Activated effector memory CD4-positive, alpha-beta T cell treated with Interleukin-2 at 50 U/mL for 16 hours (primary cell): Measurements from ENCODE around the gene TENT4A.

Source experiments
- DNase-seq: peaks from one replicate; pipeline ENCODE4 v3.0.0-alpha.2; 2020

The TENT4A gene

DNA sequence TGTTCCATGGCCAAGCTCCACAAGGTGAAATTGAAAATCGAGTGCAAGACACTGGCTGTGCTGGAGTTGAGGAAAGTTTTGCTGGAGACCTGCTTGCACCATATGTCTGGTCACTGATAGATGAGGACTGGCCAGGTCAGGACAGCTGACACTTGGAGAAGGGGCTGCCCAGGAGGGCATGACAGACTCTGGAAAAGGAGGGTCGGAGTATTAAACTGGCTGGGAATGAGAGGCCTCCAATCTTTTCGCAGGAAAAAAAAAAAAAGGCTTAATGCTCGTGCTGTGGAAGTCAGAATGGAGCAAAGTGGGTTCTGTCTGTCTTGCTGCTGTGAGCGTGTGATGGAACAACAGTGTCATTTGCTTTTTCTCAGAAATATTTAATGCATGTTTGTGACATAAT, 5.5 kb downstream of the TENT4A start:
- no peak for DNase-seq

DNA sequence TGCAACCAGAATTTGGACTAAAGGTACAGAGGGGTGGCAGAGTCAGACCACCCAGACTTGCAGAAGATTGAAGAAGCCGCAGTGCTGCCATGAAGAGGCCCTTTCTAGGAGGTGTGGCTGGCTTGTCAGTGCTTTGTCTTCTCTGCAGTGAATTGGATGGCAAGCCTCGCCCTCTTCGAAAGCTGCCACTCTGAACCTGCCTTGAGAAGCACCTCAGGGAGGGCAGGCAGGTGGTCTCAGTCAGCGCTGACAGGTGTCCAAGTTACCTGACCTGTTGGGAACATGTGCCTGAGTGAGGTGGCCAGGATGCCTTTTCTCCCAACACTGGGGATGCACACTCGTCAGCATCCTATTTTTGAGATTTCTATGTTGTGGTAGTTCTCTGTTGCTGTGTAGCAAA, 6.2 kb downstream of the TENT4A start:
- DNase-seq = no peak

DNA sequence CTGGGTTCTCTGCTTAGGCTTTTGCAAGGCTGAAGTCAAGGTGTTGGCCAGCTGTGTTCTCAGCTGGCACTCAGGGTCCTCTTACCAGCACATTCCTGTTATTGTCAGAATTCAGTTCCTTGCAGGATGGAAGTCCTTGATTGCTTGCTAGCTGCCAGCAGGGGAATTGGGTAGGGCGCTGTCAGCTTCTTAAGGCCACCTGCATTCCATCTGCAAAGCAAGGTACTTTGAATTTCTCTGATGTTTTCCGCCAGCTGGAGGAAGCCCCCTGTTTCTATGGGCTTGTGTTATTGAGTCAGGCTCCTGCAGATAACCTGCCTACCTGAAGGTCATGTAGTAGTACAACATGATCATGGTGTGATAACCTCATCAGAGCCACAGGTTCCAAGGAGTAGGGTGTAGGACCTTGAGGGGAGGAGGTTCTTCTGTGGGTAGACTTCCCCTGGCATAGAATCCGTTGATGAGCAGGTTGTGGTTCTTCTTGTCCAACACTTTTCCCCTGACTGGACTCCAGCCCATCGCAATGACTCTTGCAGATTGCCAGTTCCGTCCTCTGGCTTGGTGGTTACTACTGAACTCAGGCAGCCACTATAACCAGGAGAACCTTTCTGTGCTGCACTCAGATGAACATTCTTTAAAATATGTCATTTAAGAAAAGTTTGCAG, 6.8 kb downstream of the TENT4A start:
- DNase-seq = no peak

DNA sequence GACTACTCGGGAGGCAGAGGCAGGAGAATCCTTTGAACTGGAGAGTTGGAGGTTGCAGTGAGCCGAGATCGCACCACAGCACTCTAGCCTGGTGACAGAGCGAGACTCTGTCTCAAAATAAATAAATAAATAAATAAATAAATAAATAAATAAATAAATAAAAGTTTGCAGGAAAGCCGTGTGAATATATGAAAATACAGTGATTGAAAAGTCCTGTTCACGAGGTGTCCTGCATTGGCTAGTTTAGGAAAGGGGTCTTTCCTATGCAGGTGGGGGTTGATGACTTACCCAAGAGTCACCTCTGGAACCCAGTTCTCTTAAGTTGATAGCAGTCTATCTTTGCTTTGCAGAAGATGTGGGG, 7.3 kb downstream of the TENT4A start:
- no peak for DNase-seq

DNA sequence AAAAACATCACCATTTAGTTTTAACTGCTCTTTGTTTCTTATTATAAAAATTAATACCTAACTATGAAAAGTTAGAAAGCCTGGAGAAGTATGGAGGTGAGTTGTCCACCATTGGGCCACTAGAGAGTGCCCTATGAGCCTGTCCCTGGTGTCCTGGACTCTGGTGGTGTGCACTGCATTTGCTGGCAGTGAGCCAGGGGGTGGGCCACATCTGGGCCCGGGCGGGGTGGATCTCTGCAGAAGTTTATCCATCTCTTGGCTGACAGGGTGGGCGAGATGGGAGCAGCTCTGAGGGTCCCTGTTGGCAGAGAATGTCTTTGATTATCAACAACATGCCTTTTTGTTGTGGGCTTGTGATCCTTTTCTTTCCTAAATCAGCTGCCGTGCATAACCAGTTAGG, 8.2 kb downstream of the TENT4A start:
- DNase-seq = no peak

DNA sequence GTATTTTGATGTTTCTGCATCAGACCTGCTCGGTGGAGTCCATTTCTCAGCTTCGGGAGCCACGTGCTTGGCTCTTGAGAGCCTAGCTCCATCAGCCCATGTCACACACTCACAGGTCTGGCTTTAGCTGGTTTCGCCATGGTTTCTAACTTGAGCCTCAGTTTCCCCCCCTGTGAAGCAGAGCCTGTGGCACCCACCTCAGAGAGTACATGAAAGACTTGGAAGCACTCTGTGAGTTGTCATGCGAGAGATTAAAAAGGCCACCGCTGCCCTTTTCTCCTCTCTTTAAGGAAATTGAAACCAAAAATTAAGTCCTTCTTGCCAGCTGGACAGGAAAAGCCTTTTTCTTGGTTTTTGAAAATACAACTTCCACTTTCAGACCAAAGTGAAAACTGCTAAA, 8.8 kb downstream of the TENT4A start:
- DNase-seq = no peak

DNA sequence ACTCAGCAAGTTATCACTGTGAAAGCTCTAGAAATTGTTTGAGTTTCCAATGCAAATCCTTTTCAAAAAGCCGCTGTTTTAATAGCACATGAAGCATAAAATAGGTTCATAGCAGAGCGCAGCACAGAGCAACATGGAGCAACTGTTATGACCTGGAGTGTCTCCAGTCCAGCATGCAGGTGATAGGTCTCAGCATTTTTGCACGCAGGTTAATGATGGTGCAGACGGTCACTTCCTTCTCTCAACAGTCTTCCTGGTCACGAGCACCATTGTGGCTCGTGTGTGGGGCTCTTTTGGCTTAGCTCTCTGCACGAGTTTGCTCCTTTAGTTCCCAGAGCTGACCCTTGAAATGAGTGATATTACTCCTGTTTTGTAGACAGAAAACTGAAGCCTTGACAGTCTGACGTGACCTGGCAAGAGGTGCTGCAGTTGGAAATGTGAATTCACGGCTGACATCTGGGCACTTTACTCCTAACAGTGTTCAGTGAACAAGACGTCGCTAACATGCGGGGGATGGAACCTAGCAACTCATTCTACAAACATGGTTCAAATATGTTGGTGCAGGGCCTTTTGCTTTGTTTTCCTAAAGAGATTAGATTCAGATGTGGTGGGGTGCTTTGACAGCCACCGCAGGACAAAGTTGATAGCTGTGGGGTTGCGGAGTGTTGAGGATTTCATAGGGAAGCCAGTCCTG, 10.0 kb downstream of the TENT4A start:
- no peak for DNase-seq

DNA sequence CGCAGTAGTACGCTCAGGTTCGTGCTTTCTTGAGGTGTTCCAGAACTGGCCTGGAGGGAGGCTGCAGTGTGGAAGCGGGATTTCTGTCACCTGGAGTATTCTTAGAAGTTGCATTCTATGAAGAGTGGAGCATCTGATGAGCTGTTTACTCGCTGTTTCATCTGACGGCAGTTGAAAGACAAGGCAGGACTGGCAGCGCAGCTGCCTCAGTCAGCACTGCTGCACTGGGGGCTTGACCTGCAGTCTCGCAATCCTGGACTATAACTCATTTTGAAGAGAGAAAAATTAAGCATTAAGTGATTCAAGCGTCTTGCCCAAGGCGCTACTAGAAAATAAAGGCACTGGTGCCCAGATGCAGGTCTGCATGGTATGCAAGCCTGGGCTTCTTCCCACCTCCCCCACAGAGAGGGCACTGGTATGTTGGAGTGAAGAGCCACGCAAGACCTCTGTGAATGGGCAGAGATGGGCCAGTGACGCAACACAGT, 10.6 kb downstream of the TENT4A start:
- DNase-seq = no peak

DNA sequence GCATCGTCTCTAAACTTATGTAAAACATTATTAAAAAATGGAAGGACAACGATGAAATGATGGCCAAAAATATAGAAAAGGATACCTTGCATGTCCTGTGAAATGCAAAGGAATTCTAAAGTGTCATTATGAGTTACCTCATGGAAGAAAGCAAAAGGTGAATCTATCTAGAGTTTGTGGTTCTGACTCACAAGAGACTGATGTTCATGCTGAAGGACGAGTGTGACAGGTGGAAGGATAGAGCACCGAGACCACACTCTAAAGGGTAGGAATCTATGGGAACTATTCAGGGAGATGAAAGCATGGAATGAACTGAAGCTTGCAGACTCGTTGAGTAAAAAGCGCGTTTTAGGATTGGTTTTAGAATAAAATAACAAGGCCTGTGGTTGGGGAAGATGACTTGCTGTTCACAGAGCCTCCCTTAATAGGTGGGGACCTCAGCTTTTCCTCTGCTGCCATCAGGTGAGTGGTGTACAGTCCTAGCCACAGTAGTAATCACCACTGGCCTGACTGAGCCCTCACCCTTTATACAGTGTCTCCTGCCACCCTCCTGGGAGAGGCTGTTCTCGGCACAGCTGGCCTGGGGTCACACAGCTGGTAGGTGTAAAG, 11.2 kb downstream of the TENT4A start:
- DNase-seq = no peak

DNA sequence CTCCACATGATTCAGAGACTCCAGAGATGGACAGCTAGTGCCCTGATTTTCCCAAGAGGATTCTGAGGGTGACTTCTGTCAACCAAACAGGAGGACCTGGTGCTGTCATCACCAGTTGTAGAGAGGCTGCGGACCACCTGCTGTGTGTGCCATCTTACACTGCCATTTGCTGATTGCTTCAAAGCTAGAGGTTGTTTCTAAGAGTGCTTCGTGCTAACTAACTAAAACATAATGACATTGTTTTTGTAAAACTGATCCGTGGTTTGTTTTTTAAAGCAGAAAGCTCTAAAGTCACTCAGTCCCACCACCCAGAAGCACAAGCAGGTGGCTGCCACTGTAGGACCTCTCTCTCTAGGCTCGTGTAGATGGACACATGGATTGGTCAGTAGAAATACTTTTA, 12.2 kb downstream of the TENT4A start:
- DNase-seq = no peak

DNA sequence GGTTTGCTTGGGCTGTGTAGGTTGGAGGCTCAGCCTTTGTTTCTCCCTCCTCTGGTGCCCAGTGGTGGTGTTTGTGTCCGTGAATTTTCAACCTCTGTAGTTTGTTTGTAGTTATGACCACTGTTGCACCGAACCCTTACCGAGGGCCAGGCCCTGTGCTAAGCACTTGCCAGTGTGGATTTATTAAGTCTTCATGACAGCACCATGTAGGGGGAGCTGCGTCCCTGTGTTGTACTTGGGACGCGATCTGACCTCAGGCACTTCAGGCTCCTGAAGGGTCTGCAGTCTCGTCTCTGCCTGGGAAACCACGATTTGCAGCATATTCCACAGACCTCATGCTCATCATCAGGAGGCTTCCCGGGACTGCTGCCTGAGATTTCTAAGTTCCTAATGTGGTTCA, 12.8 kb downstream of the TENT4A start:
- no peak for DNase-seq

DNA sequence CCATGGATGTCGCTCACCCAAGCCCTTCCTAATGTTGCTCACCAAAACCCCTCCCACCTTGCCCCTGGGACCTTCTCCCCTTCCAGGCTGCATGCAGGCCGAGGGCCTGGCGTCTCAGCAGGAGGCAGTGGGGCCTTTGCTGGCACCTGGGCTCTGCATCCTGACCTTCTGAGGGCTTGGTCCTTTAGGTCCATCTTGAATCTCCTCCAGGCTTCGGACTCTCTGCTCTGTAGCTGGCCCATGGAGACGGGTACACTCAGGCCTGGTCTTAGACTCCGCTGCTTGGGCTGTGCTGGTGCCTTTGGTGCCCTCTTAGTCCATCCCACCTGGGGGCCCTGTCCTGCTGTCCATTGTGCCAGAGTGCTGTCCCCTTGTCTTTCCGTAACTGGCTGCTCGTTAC, 14.0 kb downstream of the TENT4A start:
- no peak for DNase-seq

DNA sequence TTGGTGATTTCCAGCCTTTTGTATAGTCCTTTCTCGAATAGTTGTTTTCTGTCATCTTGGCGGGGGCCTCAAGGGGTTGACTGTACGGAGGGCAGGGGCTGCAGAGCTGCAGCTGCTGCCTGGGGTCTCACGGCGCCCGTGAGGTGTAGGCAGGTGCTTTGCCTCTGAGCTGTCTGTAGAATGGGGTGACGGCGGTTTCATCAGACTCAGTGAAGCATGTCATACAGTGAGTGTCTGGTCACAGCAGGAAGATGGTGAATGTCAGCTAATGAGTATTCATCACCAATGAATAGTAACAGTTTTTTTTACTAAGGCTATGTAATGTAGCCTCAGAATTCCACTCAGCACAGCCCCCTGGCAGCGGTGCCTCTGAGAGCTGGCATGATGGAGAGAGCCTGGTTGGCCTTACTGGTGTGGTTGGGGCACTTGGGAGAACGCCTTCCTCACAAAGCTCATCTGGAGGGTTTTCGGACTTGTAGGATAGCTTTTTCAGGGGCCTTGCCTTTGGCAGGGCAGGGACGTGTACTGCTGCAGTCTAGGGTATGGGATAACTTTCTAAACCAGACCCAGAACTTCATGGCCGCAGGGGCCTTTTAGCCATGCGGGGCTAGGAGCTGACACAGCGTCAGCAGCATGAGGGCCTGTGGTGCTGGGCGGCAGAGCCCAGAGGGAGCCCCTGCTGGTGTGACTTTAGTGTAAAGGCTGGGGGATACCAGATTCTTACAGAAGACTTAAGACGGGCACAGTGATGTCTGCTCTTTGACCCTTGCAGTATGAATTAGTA, 15.0 kb downstream of the TENT4A start:
- DNase-seq = no peak

DNA sequence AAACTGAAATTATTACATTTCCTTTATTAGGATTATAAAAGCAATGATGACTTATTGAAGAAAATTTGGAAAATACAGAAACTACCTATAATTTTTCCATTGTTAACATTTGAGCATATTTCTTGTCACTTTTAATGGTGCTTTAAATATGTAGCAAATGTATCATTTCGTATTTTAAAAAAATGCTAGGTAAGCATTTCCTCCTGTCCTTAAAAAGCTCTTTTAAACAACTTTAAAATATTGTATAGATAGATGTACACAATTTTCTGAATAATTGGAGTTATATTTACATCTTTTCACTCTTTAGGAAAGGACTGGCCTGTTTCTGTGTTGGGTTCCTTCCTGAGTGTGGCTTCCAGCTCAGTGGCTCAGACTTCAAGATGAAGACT, 15.6 kb downstream of the TENT4A start:
- no peak for DNase-seq

DNA sequence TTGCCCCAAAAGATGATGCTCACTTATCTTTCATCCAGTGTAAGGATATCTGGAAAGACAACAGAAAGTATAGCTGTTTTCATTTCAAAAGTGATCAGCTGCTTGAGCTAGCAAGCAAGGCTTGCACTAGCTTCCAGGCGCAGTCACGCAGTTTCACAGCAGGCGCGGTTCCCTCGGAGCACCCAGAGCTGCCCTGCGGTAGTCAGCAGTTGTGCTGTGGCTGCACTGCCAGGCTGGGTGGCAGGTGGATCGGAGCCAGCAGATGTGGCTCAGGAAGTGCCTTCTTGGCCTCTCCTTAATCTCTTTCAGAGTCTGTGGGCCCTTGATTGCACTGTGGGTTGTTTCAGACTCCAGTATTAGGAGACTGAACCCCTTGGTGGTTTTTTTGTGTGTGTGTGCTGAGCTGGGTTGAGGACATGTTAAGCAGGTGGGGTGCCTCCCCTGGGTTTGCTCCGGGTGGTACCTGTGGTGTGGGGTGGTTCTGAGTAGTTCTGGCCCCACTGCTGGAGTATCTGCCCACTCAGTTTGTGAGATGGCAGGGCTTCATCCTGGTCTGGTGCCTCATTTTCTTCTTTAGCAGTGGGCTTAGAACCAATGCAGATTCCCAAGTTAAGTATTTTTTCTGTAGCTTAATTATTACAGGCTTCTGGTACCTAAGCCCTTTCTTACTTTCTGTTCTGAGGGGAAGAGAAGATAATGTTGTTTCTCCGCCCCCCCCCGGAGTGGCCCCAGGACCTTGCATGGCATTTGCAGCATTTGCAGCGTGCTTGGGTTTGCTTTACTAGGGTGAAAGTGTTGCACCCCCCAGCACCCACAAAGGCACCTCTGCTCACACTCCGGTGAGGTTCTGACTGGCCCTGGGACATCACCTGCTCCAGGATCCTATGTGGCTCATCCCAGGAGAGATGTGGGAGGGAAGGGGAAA, 16.4 kb downstream of the TENT4A start:
- peak; percentile 48 for DNase-seq

DNA sequence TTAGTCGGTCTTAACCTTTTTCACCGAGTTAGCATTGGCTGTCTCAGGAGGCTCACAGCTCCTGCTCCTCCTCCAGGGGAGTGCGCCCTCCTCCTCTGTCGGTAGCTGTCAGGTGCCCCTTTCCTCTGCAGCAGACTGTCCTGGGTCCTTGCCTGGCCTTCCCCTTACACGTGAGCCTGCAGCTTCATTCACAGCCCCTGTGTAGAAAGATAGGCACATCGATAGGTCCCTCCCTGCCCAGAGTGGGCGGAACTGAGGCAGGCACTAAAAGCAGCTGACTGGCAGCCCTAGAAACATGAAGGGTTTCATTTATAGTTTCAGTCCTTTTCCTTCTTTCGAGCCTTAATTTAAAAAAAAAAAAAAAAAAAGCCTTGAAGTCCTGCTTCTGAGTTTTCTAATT, 17.2 kb downstream of the TENT4A start:
- DNase-seq = no peak

DNA sequence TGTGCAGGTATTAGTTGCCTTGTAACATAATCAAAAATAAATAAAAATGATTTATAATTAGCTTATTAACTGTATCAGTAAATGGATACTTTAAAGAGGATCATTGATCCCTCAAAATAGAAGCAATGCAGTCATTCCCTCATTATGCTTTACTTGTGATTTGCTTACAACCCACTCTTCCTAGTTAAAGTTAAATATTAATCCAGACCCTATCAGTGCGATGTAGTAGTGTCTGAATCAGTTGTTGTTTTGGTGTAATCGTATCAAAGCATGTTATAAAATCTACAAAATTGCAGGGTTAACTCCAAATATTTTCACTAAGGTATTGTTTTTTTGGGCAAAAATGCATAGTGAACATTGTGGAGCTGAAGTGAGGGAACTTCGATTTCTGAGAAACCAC, 17.6 kb downstream of the TENT4A start:
- DNase-seq = no peak

DNA sequence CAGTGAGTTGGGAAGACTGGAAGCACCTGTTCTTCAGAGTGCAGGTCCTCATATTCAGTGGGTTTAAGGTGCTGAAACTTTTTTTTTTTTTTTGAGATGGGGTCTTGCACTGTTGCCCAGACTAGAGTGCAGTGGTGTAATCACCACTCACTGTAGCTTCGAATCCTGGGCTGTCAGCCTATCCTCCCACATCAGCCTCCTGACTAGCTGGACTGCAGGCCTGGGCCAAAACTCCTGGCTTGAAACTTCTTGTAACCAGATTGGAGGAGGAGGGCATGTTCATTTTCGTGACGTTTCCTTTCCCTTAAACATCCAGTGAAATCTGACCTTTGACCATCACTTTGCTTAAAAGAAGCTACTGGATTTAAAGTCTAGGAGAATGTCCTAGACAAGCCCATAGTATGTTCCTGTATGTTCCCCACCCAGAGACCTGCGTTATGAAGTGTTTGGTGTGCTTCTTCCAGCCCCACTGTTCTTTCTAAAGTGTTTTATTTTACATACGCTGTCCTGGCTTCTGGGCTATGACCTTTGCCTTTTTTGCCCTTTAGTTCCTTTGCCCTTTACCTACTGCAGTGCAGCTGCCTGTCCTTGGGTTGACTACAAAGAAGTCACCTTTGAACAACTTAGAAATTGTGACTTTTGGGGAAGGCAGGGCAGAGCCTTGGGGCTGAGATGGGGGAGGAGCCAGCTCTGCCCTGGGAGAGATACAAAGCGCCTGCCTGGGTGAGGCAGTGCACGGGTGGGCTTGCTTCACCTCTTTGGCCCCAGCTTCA, 18.4 kb downstream of the TENT4A start:
- no peak for DNase-seq

DNA sequence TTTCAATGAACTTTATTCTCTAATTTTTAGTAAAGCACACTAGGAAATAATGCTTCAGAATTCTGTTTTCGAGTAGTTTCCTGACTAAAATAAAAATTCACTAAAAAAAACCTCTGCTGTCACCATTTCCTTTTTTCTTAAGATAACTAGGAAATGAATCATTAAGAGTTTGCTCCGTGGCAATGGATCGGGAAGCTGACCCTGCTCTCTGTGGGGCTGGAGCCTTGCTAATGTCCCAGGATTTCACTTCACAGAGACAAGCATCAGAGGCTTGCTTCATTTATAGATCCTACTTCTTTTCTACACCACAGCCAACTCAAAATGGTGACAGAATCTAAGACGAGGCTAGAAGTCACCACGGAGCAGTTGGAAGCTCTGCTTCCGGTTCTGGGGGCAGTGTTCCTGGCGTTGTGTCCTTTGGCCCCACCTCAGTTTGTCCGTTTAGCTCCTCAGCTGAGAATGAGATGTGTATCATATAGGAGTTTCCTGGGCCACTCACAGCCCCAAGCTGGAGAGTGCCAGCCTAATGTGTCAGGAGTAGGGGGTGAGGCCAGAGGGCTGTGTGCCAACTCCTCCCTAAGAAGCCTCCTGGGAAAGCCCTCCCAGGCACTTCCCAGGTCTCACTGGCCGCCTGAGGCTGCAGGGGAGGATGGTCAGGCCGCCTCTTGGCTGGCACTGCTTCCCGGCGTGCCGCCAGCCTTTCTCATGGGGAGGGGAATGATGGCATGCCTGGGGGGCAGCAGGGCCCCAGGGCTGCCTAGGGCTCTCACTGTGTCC, 19.6 kb downstream of the TENT4A start:
- DNase-seq = no peak

DNA sequence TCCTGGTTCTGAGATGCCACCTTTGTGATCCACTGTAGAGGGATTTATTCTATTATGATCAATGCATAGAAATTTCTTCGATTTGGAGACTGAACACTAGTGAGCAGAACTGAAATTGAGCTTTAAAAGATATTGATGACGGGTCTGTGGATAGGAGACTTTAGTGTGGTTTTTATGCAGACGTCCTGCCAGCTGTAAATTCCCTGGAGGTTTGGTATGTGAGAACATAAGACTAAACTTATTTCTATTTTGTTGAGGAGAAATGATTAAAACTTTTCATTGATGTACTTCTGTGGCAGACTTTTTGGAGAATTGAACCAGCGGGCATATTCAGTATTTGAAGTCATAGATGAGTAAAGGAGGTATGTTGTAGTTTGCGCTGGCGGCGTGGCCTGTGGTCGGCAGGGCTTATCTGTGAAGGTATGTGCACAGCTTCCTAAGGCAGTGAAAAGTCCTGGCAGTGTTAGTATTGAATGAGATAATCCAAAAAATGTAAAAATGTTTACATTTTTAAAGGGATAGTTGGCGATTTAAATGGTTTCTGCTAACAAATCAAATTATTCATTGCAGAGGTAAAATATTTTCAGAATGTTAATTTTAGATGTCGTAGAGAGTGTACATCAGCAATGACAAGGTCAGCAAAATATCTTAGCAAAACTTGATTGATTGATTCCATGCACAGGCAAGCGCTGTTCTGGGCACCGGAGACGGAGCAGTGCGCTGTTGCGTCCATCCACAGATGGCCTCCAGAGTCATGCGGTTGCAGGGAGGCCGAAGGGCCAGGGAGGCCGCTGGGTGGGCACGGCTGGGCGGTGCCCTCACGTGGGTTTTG, 20.4 kb downstream of the TENT4A start:
- DNase-seq = no peak
